Mucosa of rectum (tissue), 2 donors: ENCODE measurements around the gene GM2A.
"Not testable (repeated sequence)": the region's sequence is repeated elsewhere in the genome, so short reads cannot be mapped to it uniquely, and the experiment has no call there.

ENCODE experiments used
- H3K27ac ChIP-seq, 2 donors: one replicate each; pipeline ENCODE4 v1.7.0; 2013; ENCODE audit warnings: inconsistent platforms in 2 of 2, low read depth in 2 of 2, low read length in 2 of 2
- H3K27me3 ChIP-seq, 2 donors: one replicate each; pipeline ENCODE4 v1.7.0; 2013; ENCODE audit warnings: low read length in 2 of 2; ENCODE audit not compliant: control insufficient read depth in 2 of 2, insufficient read depth in 2 of 2
- H3K36me3 ChIP-seq, 2 donors: one replicate each; pipeline ENCODE4 v1.7.0; 2013; ENCODE audit warnings: low read length in 2 of 2; ENCODE audit not compliant: control insufficient read depth in 2 of 2, insufficient read depth in 2 of 2
- H3K4me1 ChIP-seq, 2 donors: one replicate each; pipeline ENCODE4 v1.7.0; 2013; ENCODE audit warnings: low read length in 2 of 2, mild to moderate bottlenecking in 1 of 2; ENCODE audit not compliant: control insufficient read depth in 2 of 2, insufficient read depth in 2 of 2
- H3K4me3 ChIP-seq, 2 donors: one replicate each; pipeline ENCODE4 v1.7.0; 2013; ENCODE audit warnings: low read length in 2 of 2
- H3K9ac ChIP-seq, 2 donors: one replicate each; pipeline ENCODE4 v1.7.0; 2013; ENCODE audit warnings: low read length in 2 of 2, low read depth in 1 of 2, mild to moderate bottlenecking in 1 of 2
- H3K9me3 ChIP-seq, 2 donors: one replicate each; pipeline ENCODE4 v1.7.0; 2013; ENCODE audit warnings: low read length in 2 of 2; ENCODE audit not compliant: control insufficient read depth in 2 of 2
- donor health status: healthy.
- donor health status: Normal muscosa, but diverticular disease.

The GM2A gene

DNA sequence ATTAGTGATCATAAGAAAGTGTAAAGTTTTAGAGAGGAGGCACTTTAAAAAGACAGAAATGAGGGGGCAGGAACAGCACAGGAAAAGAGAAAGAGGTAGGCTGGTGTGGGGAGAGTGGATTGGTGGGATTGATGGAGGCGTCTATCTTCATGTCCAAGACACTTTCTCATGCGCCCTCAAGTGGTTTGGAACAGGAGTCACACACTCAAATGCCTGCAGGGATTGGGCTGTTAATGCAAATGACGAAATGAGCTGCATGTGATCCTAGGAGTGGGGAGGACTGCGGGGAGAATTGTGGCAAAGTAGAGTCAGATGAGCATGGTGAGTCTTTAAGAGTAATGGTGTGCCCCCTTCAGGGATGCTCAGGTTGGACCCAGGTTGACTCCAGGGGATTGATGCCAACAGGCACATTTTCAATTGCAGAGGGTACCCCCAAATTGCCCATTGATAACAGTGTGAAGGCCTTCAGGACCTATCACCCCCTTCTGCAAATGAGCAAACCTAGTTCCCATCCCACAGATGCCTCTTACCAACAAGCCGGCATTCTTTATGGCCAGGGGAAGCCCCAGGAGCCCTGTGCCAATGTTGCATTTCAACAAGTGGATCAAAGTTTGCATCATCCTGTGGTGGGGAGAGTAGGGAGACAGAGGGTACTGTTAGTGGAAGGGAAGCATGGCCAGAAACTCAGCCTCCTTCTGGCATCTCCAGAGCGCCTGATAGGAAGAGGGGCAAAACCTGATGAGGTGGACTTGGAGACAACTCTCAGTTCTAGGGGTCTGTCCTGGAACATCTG is 45.3 kb downstream of the GM2A start:
- no peaks in the 10 kb centered on the region for H3K4me1 ChIP-seq
- H3K36me3 ChIP-seq: no peaks in the 10 kb centered on the region
- H3K27me3 ChIP-seq: peaks cover 0 to 4% of the 10 kb centered on the region in 2 donors
- no peak overlapping the region for H3K9ac ChIP-seq
- no peaks in the 10 kb centered on the region for H3K9me3 ChIP-seq
- H3K4me3 ChIP-seq: no peak overlapping the region
- H3K27ac ChIP-seq: no peak overlapping the region

- H3K4me3 ChIP-seq: no peak within 1 kb of the TSS
- H3K9ac ChIP-seq: peak within 1 kb of the TSS in 1 of 2 donors; percentile 24
- no peaks in the 10 kb centered on the region for H3K4me1 ChIP-seq
These were observed 50.7 kb downstream of the GM2A start, which contains the start of gene SLC36A3 for GRCh38 chr5:151303666-151304065. SLC36A3 (minus strand) TSS chr5:151303766; CDS start chr5:151303354, 412 bp downstream.

GRCh38 chr5:151309266-151309665 is 56.3 kb downstream of the GM2A start:
- not testable (repeated sequence) for H3K9ac ChIP-seq, H3K4me1 ChIP-seq, H3K4me3 ChIP-seq, H3K36me3 ChIP-seq, H3K27ac ChIP-seq, H3K9me3 ChIP-seq, H3K27me3 ChIP-seq

More at GRCh38 chr5:151303666-151304065, 50.7 kb downstream of the GM2A start, which contains the start of gene SLC36A3:
- Histone ChIP-seq H3K36me3 (no peaks in the 10 kb centered on the region), H3K27ac (no peak within 1 kb of the TSS), H3K9me3 (no peaks in the 10 kb centered on the region), H3K27me3 (no peaks in the 10 kb centered on the region)

DNA sequence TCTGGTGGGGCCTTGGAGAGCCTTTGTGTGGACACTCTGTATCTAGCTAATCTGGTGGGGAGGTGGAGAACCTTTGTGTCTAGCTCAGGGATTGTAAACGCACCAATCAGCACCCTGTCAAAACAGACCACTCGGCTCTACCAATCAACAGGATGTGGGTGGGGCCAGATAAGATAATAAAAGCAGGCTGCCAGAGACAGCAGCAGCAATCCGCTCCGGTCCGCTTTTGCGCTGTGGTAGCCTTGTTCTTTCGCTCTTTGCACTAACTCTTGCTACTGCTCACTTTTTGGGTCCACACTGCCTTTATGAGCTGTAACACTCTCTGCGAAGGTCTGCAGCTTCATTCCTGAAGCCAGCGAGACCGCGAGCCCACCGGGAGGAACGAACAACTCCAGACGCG is 56.8 kb downstream of the GM2A start:
- not testable (repeated sequence) for H3K4me1 ChIP-seq, H3K36me3 ChIP-seq, H3K27me3 ChIP-seq, H3K27ac ChIP-seq, H3K9ac ChIP-seq, H3K9me3 ChIP-seq, H3K4me3 ChIP-seq

DNA sequence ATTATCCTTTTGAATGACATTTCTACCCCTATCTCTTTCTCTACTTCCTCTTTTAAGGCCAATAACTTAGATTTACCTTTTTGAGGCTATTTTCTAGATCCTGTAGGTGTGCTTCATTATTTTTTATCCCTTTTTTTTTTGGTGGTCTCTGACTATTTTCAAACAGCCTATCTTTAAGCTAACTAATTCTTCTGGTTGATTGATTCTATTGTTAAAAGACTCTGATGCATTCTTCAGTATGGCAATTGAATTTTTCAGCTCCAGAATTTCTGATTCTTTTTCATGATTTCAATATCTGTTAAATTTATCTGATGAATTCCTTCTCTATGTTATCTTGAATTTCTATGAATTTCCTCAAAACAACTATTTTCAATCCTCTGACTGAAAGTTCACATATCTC is 57.9 kb downstream of the GM2A start:
- no peaks in the 10 kb centered on the region for H3K36me3 ChIP-seq
- H3K9ac ChIP-seq: no peak overlapping the region
- no peak overlapping the region for H3K4me3 ChIP-seq
- no peaks in the 10 kb centered on the region for H3K4me1 ChIP-seq
- no peak overlapping the region for H3K27ac ChIP-seq
- no peaks in the 10 kb centered on the region for H3K27me3 ChIP-seq
- H3K9me3 ChIP-seq: peaks cover 0 to 2% of the 10 kb centered on the region in 2 donors

- H3K9me3 ChIP-seq: peaks cover 0 to 2% of the 10 kb centered on the region in 2 donors
- H3K27ac ChIP-seq: no peak overlapping the region
- no peak overlapping the region for H3K9ac ChIP-seq
- H3K4me1 ChIP-seq: no peaks in the 10 kb centered on the region
- H3K36me3 ChIP-seq: no peaks in the 10 kb centered on the region
- H3K4me3 ChIP-seq: no peak overlapping the region
- H3K27me3 ChIP-seq: no peaks in the 10 kb centered on the region
These were observed 59.9 kb downstream of the GM2A start for GRCh38 chr5:151312756-151313324.

DNA sequence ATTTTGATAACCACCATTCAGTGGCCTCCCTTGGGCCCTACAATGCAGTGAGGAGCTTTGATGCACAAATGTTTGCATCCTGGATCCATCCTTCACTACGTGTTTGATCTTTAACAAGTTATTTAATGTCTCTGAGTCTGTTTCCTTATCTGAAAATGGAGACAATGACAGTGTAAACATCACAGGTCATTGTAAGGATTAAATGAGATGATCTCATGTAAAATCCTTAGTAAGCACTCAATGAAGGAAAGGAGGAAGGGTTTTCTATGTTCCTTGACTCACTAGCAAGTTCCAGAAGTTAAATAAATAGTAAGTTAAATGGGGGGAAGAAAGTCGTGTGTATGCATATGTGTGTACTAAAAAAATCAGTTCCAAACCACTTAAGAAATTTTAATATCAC is 60.4 kb downstream of the GM2A start:
- H3K4me1 ChIP-seq: no peaks in the 10 kb centered on the region
- H3K27ac ChIP-seq: no peak overlapping the region
- H3K9ac ChIP-seq: no peak overlapping the region

GRCh38 chr5:151315998-151316597 is 63.1 kb downstream of the GM2A start:
- Histone ChIP-seq H3K36me3 (no peaks in the 10 kb centered on the region), H3K27me3 (no peaks in the 10 kb centered on the region), H3K27ac (no peak overlapping the region), H3K9me3 (no peaks in the 10 kb centered on the region), H3K4me1 (no peaks in the 10 kb centered on the region), H3K4me3 (no peak overlapping the region), H3K9ac (no peak overlapping the region)

More for the DNA sequence above, 60.4 kb downstream of the GM2A start:
- H3K9me3 ChIP-seq: peaks cover 0 to 2% of the 10 kb centered on the region in 2 donors
- no peak overlapping the region for H3K4me3 ChIP-seq
- no peaks in the 10 kb centered on the region for H3K27me3 ChIP-seq
- H3K36me3 ChIP-seq: no peaks in the 10 kb centered on the region

- H3K4me1 ChIP-seq: no peaks in the 10 kb centered on the region
- H3K4me3 ChIP-seq: no peak overlapping the region
- H3K27me3 ChIP-seq: no peaks in the 10 kb centered on the region
- no peak overlapping the region for H3K9ac ChIP-seq
- H3K36me3 ChIP-seq: no peaks in the 10 kb centered on the region
- H3K27ac ChIP-seq: no peak overlapping the region
- H3K9me3 ChIP-seq: no peaks in the 10 kb centered on the region
These were observed 64.9 kb downstream of the GM2A start for GRCh38 chr5:151317871-151318270.
